Transverse colon (tissue), 4 donors: ENCODE results near the gene SELENOP. TPM values are rescaled to one million over a fixed set of nuclear protein-coding genes. Genes with fewer than 3 reads are reported as not detected.
A peak's percentile ranks its signal among the peaks of the same experiment; 100 is the strongest.

Source experiments
- DNase-seq: peaks from one replicate; pipeline ENCODE4 v3.0.0-alpha.2; 2019
- H3K27ac ChIP-seq, 4 donors: fragments of 200-600 bp; sonication (generic); 2 replicates each; pipeline ENCODE4 v1.5.1; 2016 to 2018; ENCODE audit warnings: inconsistent platforms in 4 of 4
- H3K27me3 ChIP-seq: fragments of 200-600 bp; sonication (generic); 2 replicates; pipeline ENCODE4 v1.5.1; 2017; ENCODE audit warnings: inconsistent platforms
- H3K36me3 ChIP-seq, 4 donors: fragments of 200-600 bp; sonication (generic); 2 replicates each; pipeline ENCODE4 v1.5.1; 2017 to 2019; ENCODE audit warnings: inconsistent platforms in 4 of 4
- H3K4me1 ChIP-seq, 4 donors: fragments of 200-600 bp; sonication (generic); 2 replicates each; pipeline ENCODE4 v1.5.1; 2017 to 2020; ENCODE audit warnings: inconsistent platforms in 4 of 4
- H3K4me3 ChIP-seq, 4 donors: fragments of 200-600 bp; sonication (generic); 1 replicate in 1 of 4; 2 replicates in 3 of 4; pipeline versions ENCODE4 v1.5.1 to v1.6.1; 2017 to 2019; ENCODE audit warnings: inconsistent platforms in 4 of 4
- H3K9me3 ChIP-seq, 2 donors: fragments of 200-600 bp; sonication (generic); 2 replicates each; pipeline ENCODE4 v1.5.1; 2017 to 2019; ENCODE audit warnings: inconsistent platforms in 2 of 2
- CTCF ChIP-seq, 5 experiments: fragments of 200-600 bp in 3 of 5; fragments of 450-650 bp in 2 of 5; sonication (generic) in 3 of 5; IDR thresholded peaks; 1 replicate in 2 of 5; 2 replicates in 3 of 5; pipeline ENCODE4 v1.5.1; 2016 to 2017; ENCODE audit warnings: antibody characterized with exemption in 5 of 5, inconsistent platforms in 3 of 5, mild to moderate bottlenecking in 2 of 5, moderate library complexity in 1 of 5
- EP300 ChIP-seq: sonication (generic); formaldehyde crosslinking; IDR thresholded peaks from one replicate; pipeline ENCODE4 v1.6.1; 2017; ENCODE audit warnings: antibody characterized with exemption, low read depth
- POLR2A ChIP-seq: fragments of 450-650 bp; IDR thresholded peaks from one replicate; pipeline ENCODE4 v1.6.1; 2016; ENCODE audit warnings: antibody characterized with exemption, mild to moderate bottlenecking, moderate library complexity
- POLR2AphosphoS5 ChIP-seq, 3 donors: sonication (generic); formaldehyde crosslinking; IDR thresholded peaks; one replicate each; pipeline ENCODE4 v1.6.1; 2016; ENCODE audit warnings: antibody characterized with exemption in 3 of 3
- WGBS, 2 donors: methylation state at CpG; one replicate each; pipeline ENCODE4 v1.1.5; 2018; ENCODE audit warnings: low coverage in 1 of 2; 5-methylcytosine and 5-hydroxymethylcytosine counted together
- in situ Hi-C, 4 donors: fragments of 200-750 bp; cut with MboI; loops; one replicate each; pipeline versions ENCODE4 v1.15.0 to v1.15.1; 2017; ENCODE audit warnings: low sequenced_read_pairs in 3 of 4, low pct_ligation_motif_present in 1 of 4, low pct_unique_long_range_greater_than_20kb in 1 of 4
- intact Hi-C: fragments of 100-400 bp; cut with DNase I; formaldehyde crosslinking; loops from one replicate; pipeline ENCODE4 v1.15.1; 2023; ENCODE audit warnings: low total_unique reads
- total RNA-seq, 4 donors: library from RNA; depleted of rRNA; stranded (reverse); fragments of >200 nt; gene quantifications; one replicate each; pipeline ENCODE4 v1.1.0, GENCODE V29; 2016

Gene SELENOP
- 1,000 to 10,000 TPM in 1 of 4 donors, 100 to 1,000 TPM in 3; 129 to 1,504 (median 872) TPM for total RNA-seq

GRCh38 chr5:42811591-42812446, at the start of gene SELENOP:
Gene SELENOP, minus strand, starts transcription at chr5:42811892. Its CDS starts 3,539 bp downstream, at chr5:42808353.
- DNase-seq = peak; percentile 73
- Histone ChIP-seq H3K9me3 (no peaks in the 10 kb centered on the region), H3K4me3 (peak within 1 kb of the TSS; percentile 23 to 63 (median 33)), H3K27ac (peak within 1 kb of the TSS; percentile 77 to 86 (median 79)), H3K36me3 (peaks cover 0 to 2% (median 0%) of the 10 kb centered on the region in 4 donors), H3K4me1 (peaks cover 0 to 40% (median 3%) of the 10 kb centered on the region in 4 donors), H3K27me3 (no peaks in the 10 kb centered on the region)
- TF ChIP-seq POLR2A = peak; percentile 96
- peak; percentile 90 to 98 (median 98) for TF ChIP-seq POLR2AphosphoS5 (IDR thresholded peaks at IDR 0.05)
- TF ChIP-seq CTCF (IDR thresholded peaks at IDR 0.05) = no peak
- 13 to 30% methylated on average over 8 of the region's 8 CpGs for WGBS, 2 donors
- intact Hi-C loops (loop anchor here (5.0 kb wide), 1 partner anchor 940 kb away; the partner anchor contains the start of gene OXCT1), in situ Hi-C loops (no loop called here)

- Histone ChIP-seq H3K27ac (peak overlapping the region; percentile 32 to 48 (median 44)), H3K4me3 (no peak overlapping the region), H3K36me3 (no peaks in the 10 kb centered on the region), H3K27me3 (no peaks in the 10 kb centered on the region), H3K9me3 (no peaks in the 10 kb centered on the region), H3K4me1 (peaks cover 0 to 41% (median 25%) of the 10 kb centered on the region in 4 donors)
- intact Hi-C loops (no loop called here), in situ Hi-C loops (no loop called here)
- TF ChIP-seq CTCF (IDR thresholded peaks at IDR 0.05) (no peak), POLR2AphosphoS5 (IDR thresholded peaks at IDR 0.05) (no peak), POLR2A (no peak), EP300 (no peak)
- peak; percentile 27 for DNase-seq
- 20 to 31% methylated on average over 3 to 7 of the region's 7 CpGs for WGBS, 2 donors
Measured at GRCh38 chr5:42858687-42859086, 47.0 kb upstream of the SELENOP start.

- intact Hi-C loops = no loop called here
- peaks cover 0 to 46% (median 28%) of the 10 kb centered on the region in 4 donors for H3K4me1 ChIP-seq
- 12 to 20% methylated on average over 1 of the region's 1 CpG for WGBS, 2 donors
- TF ChIP-seq CTCF (IDR thresholded peaks at IDR 0.05) (no peak), POLR2A (no peak), EP300 (no peak), POLR2AphosphoS5 (IDR thresholded peaks at IDR 0.05) (no peak)
- in situ Hi-C loops = no loop called here
- peak overlapping the region; percentile 32 to 48 (median 44) for H3K27ac ChIP-seq
- H3K36me3 ChIP-seq = no peaks in the 10 kb centered on the region
- DNase-seq = no peak
- no peaks in the 10 kb centered on the region for H3K27me3 ChIP-seq
- no peaks in the 10 kb centered on the region for H3K9me3 ChIP-seq
- H3K4me3 ChIP-seq = no peak overlapping the region
Measured at GRCh38 chr5:42858031-42858643, 46.4 kb upstream of the SELENOP start.

- intact Hi-C loops = no loop called here
- 20 to 30% methylated on average over 1 to 2 of the region's 2 CpGs for WGBS, 2 donors
- peaks cover 0 to 58% (median 32%) of the 10 kb centered on the region in 4 donors for H3K4me1 ChIP-seq
- no peak overlapping the region for H3K27ac ChIP-seq
- in situ Hi-C loops = no loop called here
- TF ChIP-seq EP300 (no peak), CTCF (IDR thresholded peaks at IDR 0.05) (no peak), POLR2A (no peak), POLR2AphosphoS5 (IDR thresholded peaks at IDR 0.05) (no peak)
- H3K36me3 ChIP-seq = no peaks in the 10 kb centered on the region
- no peaks in the 10 kb centered on the region for H3K9me3 ChIP-seq
- H3K27me3 ChIP-seq = no peaks in the 10 kb centered on the region
- H3K4me3 ChIP-seq = no peak overlapping the region
- no peak for DNase-seq
Measured at GRCh38 chr5:42855811-42856210, 44.1 kb upstream of the SELENOP start.
